ENCODE results near the gene OR8B2.

DNA sequence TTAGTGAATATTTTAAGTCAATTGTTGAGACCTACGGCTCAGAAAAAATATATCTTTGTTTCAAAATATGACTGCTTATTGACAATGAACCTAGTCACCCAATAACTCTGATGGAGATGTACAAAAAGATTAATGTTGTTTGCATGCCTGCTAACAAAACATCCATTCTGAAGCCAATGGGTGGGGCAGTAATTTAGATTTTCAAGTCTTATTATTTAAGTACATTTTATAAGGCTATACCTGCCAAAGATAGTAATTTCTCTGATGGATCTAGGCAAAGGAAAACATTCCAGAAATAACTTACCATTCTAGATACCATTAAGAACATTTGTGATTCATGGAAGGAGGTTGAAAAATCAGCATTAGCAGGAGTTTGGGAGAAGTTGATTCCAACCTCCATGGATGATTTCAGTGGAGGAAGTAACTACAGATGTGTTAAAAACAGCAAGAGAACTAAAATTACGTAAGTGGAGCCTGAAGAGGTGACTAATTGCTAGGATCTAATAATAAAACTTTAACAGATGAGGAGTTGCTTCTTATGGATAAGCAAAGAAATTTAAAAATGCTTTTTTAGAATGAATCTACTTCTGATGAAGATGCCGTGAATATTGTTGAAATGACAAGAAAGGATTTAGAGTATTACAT is 37.9 kb downstream of the OR8B2 start:
- TF ChIP-seq, protein P1, sequence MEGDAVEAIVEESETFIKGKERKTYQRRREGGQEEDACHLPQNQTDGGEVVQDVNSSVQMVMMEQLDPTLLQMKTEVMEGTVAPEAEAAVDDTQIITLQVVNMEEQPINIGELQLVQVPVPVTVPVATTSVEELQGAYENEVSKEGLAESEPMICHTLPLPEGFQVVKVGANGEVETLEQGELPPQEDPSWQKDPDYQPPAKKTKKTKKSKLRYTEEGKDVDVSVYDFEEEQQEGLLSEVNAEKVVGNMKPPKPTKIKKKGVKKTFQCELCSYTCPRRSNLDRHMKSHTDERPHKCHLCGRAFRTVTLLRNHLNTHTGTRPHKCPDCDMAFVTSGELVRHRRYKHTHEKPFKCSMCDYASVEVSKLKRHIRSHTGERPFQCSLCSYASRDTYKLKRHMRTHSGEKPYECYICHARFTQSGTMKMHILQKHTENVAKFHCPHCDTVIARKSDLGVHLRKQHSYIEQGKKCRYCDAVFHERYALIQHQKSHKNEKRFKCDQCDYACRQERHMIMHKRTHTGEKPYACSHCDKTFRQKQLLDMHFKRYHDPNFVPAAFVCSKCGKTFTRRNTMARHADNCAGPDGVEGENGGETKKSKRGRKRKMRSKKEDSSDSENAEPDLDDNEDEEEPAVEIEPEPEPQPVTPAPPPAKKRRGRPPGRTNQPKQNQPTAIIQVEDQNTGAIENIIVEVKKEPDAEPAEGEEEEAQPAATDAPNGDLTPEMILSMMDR (IDR thresholded peaks at IDR 0.05), result no peak
- no peak for TF ChIP-seq POLR2AphosphoS5 (IDR thresholded peaks at IDR 0.05; ENCODE audit: low read depth, low read length)
- TF ChIP-seq, protein P2, sequence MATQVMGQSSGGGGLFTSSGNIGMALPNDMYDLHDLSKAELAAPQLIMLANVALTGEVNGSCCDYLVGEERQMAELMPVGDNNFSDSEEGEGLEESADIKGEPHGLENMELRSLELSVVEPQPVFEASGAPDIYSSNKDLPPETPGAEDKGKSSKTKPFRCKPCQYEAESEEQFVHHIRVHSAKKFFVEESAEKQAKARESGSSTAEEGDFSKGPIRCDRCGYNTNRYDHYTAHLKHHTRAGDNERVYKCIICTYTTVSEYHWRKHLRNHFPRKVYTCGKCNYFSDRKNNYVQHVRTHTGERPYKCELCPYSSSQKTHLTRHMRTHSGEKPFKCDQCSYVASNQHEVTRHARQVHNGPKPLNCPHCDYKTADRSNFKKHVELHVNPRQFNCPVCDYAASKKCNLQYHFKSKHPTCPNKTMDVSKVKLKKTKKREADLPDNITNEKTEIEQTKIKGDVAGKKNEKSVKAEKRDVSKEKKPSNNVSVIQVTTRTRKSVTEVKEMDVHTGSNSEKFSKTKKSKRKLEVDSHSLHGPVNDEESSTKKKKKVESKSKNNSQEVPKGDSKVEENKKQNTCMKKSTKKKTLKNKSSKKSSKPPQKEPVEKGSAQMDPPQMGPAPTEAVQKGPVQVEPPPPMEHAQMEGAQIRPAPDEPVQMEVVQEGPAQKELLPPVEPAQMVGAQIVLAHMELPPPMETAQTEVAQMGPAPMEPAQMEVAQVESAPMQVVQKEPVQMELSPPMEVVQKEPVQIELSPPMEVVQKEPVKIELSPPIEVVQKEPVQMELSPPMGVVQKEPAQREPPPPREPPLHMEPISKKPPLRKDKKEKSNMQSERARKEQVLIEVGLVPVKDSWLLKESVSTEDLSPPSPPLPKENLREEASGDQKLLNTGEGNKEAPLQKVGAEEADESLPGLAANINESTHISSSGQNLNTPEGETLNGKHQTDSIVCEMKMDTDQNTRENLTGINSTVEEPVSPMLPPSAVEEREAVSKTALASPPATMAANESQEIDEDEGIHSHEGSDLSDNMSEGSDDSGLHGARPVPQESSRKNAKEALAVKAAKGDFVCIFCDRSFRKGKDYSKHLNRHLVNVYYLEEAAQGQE (IDR thresholded peaks at IDR 0.05; ENCODE audit: insufficient read depth in 1 of 2, low read depth in 2 of 2, low read length in 1 of 2), result no peak

All from Panc1 (cell line).